Spleen (tissue), 7 donors: Measurements from ENCODE around the gene EFCC1.

Experiments
- POLR2AphosphoS5 ChIP-seq, 3 donors: sonication (generic); formaldehyde crosslinking; IDR thresholded peaks; one replicate each; pipeline ENCODE4 v1.5.1; 2017; ENCODE audit warnings: antibody characterized with exemption in 3 of 3
- TF ChIP-seq, protein P1 (sequence below), 11 experiments: fragments of 200-600 bp in 7 of 11; fragments of 450-650 bp in 4 of 11; sonication (generic) in 4 of 11; IDR thresholded peaks in 8 of 11; conservative IDR thresholded peaks in 3 of 11; 1 replicate in 7 of 11; 2 replicates in 4 of 11; pipeline versions ENCODE4 v1.4.0 to v1.8.0; 2016 to 2021; ENCODE audit warnings: antibody characterized with exemption in 11 of 11, inconsistent platforms in 4 of 11, mild to moderate bottlenecking in 1 of 11
- donor health status: DM: no; HTN: no; CAD: no; lungs with moderate emphysema.
- donor health status: DM: no; HTN: no; CAD: no.
- donor health status: DM: no; HTN: no; CAD: no.

DNA sequence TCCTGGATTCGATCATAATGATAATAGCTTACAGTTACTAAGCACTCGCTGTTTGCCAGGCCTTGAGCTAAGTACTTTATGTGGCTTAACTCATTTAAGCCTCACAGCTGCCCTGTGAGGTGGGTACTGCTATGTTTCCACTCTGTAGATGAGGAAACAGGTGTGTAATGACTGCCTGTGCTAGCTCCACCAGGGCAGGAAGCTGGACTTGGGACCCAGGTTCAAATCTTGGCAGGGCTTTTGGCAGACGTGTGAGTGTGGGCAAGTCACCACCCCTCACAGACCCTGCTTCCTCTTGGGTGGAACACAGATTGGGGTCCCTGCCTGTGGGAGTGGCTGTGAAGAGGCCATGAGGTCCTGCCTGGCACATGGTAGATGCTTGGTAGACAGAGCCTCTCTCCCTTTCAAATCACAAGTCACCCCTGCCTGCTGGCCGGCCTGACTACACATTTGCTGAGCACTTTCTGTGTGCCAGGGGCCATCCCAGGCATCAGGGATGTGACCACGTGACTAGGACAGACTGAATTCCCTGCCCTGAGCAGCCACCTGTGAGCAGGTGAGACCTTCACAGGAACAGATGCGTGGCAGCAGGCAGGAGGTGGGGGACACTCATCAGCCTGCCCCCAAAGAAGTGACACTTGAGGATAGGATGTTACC, 3.7 kb downstream of the EFCC1 start:
- no peak for TF ChIP-seq POLR2AphosphoS5 (IDR thresholded peaks at IDR 0.05)
- TF ChIP-seq, protein P1, sequence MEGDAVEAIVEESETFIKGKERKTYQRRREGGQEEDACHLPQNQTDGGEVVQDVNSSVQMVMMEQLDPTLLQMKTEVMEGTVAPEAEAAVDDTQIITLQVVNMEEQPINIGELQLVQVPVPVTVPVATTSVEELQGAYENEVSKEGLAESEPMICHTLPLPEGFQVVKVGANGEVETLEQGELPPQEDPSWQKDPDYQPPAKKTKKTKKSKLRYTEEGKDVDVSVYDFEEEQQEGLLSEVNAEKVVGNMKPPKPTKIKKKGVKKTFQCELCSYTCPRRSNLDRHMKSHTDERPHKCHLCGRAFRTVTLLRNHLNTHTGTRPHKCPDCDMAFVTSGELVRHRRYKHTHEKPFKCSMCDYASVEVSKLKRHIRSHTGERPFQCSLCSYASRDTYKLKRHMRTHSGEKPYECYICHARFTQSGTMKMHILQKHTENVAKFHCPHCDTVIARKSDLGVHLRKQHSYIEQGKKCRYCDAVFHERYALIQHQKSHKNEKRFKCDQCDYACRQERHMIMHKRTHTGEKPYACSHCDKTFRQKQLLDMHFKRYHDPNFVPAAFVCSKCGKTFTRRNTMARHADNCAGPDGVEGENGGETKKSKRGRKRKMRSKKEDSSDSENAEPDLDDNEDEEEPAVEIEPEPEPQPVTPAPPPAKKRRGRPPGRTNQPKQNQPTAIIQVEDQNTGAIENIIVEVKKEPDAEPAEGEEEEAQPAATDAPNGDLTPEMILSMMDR (IDR thresholded peaks at IDR 0.05 in 8 of 11, conservative IDR thresholded peaks at IDR 0.05 in 3 of 11): no peak
